Activated naive CD8-positive, alpha-beta T cell treated with anti-CD3 and anti-CD28 coated beads for 36 hours (primary cell): ENCODE data around the gene PASK. TPM values are rescaled to one million over a fixed set of nuclear protein-coding genes. Genes with fewer than 3 reads are reported as not detected.
A peak's percentile ranks its signal among the peaks of the same experiment; 100 is the strongest.

Experiments used
- DNase-seq: peaks from one replicate; pipeline ENCODE4 v3.0.0; 2021
- H3K27ac Mint-ChIP-seq: one replicate; pipeline ENCODE4 v1.8.0; 2022; ENCODE audit warnings: mild to moderate bottlenecking, moderate library complexity, mixed read lengths
- H3K27me3 Mint-ChIP-seq: one replicate; pipeline ENCODE4 v1.8.0; 2022; ENCODE audit warnings: mild to moderate bottlenecking, mixed read lengths
- H3K36me3 Mint-ChIP-seq: one replicate; pipeline ENCODE4 v1.8.0; 2021; ENCODE audit warnings: mild to moderate bottlenecking, mixed read lengths
- H3K4me1 Mint-ChIP-seq: one replicate; pipeline ENCODE4 v1.8.0; 2021; ENCODE audit warnings: mixed read lengths
- H3K4me3 Mint-ChIP-seq: one replicate; pipeline ENCODE4 v1.8.0; 2022; ENCODE audit warnings: mild to moderate bottlenecking, moderate library complexity, mixed read lengths
- H3K9me3 Mint-ChIP-seq: one replicate; pipeline ENCODE4 v1.8.0; 2022; ENCODE audit warnings: mixed read lengths
- total RNA-seq, 2 experiments: library from RNA; stranded (reverse); gene quantifications; one replicate each; pipeline ENCODE4 v1.2.3, GENCODE V29; 2021

Gene PASK
- total RNA-seq, 2 experiments from 2014 or later = 68.5 to 76.4 TPM

DNA sequence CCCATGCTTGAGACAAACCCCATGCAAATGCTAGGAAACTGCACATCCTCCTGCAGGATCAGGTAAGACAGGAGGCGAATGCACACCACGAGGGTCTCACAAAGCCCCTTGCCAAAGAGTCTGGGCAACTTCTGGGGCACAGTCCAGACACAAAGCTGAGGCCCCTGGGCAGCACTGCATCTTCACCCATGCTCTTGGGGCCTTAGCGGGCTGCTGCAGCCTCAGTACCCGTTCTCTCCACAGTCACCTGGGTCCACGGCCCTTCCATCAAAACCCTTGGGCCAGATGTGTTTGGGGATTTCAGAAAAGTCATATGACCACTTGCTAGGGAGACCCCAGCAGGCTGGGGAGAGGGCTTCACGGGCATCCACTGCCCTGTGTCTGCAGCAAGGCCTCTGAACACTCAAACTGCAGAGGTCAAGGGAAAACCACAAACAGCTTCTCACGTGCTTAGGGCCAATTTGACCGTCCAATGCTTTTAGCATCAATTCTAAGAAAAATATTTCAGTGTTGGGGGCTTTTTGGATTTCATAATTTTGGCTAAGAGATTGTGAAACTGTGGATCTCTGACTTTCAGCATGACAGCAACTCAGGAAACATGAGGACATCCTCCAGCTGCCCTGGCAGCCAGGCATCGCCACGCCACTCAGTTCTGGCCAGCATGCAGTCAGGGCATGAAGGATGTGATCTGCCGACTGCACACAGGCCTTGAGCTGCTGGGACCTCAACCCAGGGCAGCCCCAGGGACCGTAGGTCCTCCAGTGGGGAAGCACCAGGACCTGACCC, 20.0 kb downstream of the PASK start:
- Mint-ChIP-seq H3K36me3 (peaks cover 35% of the 10 kb centered on the region), H3K4me3 (no peak overlapping the region), H3K27me3 (no peaks in the 10 kb centered on the region), H3K27ac (peak overlapping the region; percentile 59), H3K9me3 (no peaks in the 10 kb centered on the region), H3K4me1 (peaks cover 21% of the 10 kb centered on the region)
- no peak for DNase-seq

DNA sequence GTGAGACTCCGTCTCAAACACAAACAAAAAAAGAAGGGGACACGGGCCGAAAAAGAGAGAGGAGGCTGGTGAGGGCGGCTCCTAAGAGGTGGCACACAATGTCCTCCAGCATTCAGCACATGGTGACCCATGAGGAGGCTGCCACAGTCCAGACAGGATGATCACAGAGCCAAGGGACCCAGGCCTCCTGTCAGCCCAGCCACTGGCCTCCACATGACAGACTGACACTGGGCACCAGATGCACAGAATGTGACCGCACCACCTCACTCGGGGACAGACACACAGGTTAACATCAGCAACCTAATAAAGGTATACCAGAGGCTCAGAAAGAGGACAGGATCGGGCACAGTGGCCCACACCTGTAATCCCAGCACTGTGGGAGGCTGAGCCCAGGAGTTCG, 21.0 kb downstream of the PASK start:
- Mint-ChIP-seq H3K4me3 (peak overlapping the region; percentile 37), H3K36me3 (peaks cover 33% of the 10 kb centered on the region)

DNA sequence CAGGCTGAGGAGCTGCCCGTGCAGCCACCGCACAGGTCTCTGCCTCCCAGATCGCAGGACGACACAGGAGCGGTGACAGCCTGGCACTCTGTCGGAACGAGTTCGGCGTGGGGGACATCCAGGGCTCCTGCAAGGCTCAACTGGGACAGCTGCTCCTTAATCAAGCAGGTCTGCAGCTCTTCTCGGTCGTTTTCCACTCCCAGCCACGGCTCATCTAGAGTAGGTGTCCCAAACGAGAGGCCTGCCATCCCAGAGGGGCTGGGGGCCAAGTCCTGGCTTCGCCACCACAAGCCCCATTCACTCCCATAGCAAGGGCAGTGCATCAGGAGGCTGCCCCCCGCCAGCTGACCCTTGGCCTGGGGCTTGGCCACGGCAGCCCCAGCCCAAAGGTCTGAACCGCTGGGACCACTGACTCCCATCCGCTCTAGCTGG, 22.5 kb downstream of the PASK start:
- DNase-seq = no peak
- no peaks in the 10 kb centered on the region for H3K9me3 Mint-ChIP-seq
- no peaks in the 10 kb centered on the region for H3K27me3 Mint-ChIP-seq
- peaks cover 33% of the 10 kb centered on the region for H3K36me3 Mint-ChIP-seq
- peaks cover 24% of the 10 kb centered on the region for H3K4me1 Mint-ChIP-seq
- no peak overlapping the region for H3K4me3 Mint-ChIP-seq
- no peak overlapping the region for H3K27ac Mint-ChIP-seq

More for the DNA sequence above, 21.0 kb downstream of the PASK start:
- Mint-ChIP-seq H3K27ac (peak overlapping the region; percentile 95), H3K27me3 (no peaks in the 10 kb centered on the region), H3K9me3 (no peaks in the 10 kb centered on the region), H3K4me1 (peaks cover 24% of the 10 kb centered on the region)
- DNase-seq = no peak

DNA sequence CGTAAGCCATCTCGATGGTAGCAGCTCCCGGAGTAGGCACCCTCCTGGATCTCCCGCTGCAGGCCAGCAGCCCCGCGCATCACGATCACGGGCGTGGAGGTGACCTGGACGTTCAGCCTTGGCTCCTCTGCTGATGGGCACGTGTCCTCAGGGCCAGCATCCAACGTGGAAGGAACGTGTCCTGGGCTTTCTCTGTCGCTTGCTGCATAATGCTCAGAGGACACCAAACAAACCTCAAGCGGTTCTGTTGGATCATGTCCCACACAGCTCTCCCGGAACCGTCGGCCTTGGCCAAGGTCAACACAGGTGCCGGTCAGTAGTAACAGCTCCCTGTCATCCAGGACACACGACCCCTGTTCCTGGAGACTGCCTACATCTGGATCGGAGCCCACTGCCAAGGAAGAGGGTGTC, 23.1 kb downstream of the PASK start:
- Mint-ChIP-seq H3K4me1 (peaks cover 24% of the 10 kb centered on the region), H3K36me3 (peaks cover 39% of the 10 kb centered on the region), H3K9me3 (peaks cover under 1% of the 10 kb centered on the region), H3K4me3 (no peak overlapping the region), H3K27ac (peak overlapping the region; percentile 23), H3K27me3 (no peaks in the 10 kb centered on the region)
- no peak for DNase-seq

DNA sequence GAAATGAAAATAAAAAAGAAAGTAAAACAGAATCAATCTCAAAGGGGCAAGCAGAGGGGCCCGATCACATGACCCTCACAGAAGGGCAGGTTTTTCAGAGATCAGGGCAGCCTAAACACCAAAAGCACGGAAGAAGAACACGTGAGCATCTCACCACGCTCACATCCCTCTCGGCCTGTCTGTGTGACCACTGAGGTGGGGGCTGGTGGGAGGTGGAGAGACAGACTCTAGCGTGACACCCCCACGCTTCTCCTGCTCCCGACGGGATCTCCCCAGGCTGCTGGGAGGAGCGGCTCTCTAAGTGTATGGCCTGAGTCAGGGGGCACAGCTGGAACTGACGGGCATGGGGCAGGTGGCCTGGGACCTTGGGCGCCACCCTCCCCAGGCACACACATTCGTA, 23.6 kb downstream of the PASK start:
- peak overlapping the region; percentile 23 for H3K27ac Mint-ChIP-seq
- peaks cover 42% of the 10 kb centered on the region for H3K36me3 Mint-ChIP-seq

DNA sequence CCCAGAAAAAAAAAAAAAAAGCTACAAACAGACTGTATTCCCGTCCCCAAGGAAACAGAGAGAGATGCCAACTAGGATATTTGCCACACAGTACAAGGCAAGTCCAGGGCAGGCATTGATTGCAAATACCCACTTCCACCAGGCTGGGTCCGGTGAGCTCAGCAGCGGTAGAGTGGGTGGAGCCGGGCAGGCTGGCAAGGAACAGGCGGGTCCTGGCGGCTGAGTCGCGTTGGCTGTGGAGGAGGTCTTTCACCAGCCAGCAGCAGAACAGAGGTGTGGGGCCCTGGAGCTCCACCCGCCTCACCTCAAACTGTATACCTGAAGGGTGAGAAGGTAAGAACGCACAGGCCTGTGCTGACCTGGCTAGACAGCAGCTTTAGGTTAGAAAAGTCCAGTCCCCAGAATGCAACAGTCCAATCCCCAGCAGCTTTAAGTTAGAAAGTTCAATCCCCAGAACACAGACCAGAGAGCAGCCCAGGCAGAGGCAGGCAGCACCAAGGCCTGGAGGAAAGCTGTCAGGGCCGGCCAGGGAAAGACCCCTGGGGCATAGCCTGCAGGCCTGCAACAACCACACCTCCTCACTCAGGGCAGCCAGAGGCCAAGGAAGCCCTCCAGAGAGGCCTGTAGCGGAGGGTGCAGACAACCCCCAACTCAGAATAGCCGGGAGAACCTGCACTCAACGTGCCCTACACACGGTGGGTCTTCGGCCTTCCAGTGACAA, 25.3 kb downstream of the PASK start:
- H3K9me3 Mint-ChIP-seq = peaks cover 6% of the 10 kb centered on the region
- H3K27me3 Mint-ChIP-seq = no peaks in the 10 kb centered on the region
- H3K27ac Mint-ChIP-seq = no peak overlapping the region
- no peak for DNase-seq
- H3K4me3 Mint-ChIP-seq = no peak overlapping the region
- peaks cover 43% of the 10 kb centered on the region for H3K36me3 Mint-ChIP-seq
- H3K4me1 Mint-ChIP-seq = peaks cover 28% of the 10 kb centered on the region

More for the DNA sequence above, 23.6 kb downstream of the PASK start:
- H3K27me3 Mint-ChIP-seq = no peaks in the 10 kb centered on the region
- peaks cover 4% of the 10 kb centered on the region for H3K9me3 Mint-ChIP-seq
- no peak overlapping the region for H3K4me3 Mint-ChIP-seq
- H3K4me1 Mint-ChIP-seq = peaks cover 24% of the 10 kb centered on the region
- DNase-seq = no peak

DNA sequence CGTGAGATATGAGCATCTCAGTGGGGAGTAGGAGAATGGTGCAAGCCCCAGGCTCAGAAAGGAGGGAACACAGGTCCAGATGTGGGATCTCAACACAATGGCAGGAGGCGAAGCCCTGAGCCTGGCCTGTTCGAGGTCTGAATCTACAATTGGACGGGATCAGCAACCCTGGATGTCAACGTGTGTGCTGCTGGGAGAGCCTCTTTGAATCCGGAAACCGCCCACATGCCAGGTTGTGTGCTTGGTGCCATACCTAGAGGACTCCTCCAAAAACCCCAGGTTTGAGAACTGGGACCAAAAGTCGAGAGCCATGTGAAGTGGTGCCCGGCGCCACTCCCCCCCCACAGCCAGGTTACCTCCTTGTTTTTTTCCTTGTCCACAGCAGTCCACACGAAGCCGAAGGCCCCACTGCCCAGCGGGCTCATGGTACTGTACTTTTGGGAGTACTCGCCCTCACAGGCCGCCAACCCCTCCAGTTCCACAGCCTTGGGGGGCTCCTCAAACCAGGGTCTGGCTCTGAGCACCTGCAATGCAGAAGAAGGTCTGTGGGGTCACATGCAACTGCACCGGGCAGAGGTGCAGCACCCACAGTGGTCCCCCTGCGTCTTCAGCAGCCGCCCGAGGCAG, 26.8 kb downstream of the PASK start:
- H3K27ac Mint-ChIP-seq = no peak overlapping the region
- H3K27me3 Mint-ChIP-seq = no peaks in the 10 kb centered on the region
- no peak for DNase-seq

DNA sequence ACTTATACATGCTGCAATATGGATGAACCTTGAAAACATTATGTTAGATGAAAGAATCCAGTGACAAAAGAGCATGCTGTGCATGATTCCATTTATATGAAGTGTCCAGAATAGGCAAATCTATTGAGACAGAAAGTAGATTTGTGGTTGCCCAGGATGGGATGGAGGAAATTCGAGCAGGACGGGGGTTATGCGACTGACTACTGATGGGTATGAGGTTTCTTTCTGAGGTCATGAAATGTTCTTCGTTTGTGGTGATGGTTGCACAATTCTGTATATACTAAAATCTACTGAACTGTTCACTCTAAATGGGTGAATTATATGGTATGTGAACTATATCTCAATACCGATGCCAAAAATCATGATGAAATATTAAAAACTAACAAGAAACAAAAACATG, 28.3 kb downstream of the PASK start:
- H3K27me3 Mint-ChIP-seq = no peaks in the 10 kb centered on the region
- H3K27ac Mint-ChIP-seq = no peak overlapping the region
- H3K4me1 Mint-ChIP-seq = peaks cover 12% of the 10 kb centered on the region
- no peak overlapping the region for H3K4me3 Mint-ChIP-seq
- DNase-seq = no peak
- peaks cover 6% of the 10 kb centered on the region for H3K9me3 Mint-ChIP-seq
- H3K36me3 Mint-ChIP-seq = peaks cover 32% of the 10 kb centered on the region

More for the DNA sequence above, 26.8 kb downstream of the PASK start:
- Mint-ChIP-seq H3K4me3 (no peak overlapping the region), H3K36me3 (peaks cover 31% of the 10 kb centered on the region), H3K4me1 (peaks cover 17% of the 10 kb centered on the region), H3K9me3 (peaks cover 6% of the 10 kb centered on the region)

DNA sequence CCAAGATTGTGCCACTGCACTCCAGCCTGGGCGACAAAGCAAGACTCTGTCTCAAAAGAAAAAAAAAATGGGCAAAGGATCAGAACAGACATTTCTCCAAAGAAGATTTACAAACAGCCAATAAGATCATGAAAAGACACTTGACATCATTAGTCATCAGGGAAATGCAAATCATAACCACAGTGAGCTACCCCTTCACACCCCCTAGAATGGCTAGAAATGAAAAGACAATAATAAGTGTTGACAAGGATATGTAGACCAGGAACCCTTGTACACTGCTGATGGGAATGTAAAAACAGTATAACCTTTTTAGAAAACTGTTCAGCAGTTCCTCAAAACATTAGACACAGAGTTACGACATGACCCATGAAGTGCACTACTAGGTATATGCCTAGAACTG, 28.8 kb downstream of the PASK start:
- Mint-ChIP-seq H3K27ac (peak overlapping the region; percentile 38), H3K4me3 (no peak overlapping the region), H3K27me3 (no peaks in the 10 kb centered on the region), H3K36me3 (peaks cover 35% of the 10 kb centered on the region), H3K4me1 (peaks cover 8% of the 10 kb centered on the region), H3K9me3 (peaks cover 6% of the 10 kb centered on the region)
- DNase-seq = no peak

DNA sequence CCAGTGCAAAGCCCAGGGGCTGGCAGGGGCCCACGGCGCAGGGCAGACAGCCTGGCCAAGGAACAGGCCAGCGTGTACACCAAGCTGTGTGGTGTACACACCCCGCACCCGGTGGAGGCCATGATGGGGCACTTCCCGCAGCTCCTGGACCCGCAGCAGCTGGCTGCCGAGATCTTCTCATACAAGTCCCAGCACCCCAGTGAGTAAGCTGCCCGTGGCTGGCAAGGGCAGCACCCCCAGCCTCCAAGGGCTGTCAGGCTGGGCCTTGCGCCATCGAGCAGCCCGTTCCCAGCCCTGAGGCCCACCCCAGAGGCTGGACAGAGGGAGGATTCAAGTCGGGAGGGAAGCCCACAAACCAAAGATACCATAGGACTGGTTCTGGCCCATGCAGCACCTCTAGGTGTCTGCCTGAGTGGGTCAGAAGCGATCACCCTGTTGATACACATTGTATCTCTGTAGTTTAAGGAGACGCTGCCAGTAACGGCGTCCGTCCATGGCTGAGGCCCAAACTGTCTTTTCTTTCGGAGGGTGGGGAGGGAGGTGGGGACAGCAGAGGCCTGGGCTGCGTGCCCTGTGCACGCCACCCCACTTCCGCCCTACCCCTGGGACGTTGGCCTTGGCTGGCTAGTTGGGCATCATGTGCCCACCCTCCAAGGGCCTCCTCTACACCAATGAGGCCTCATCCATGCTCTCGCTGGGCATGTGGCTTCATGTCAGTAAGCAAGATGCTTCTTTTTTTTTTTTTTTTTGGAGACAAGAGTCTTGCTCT, 30.4 kb downstream of the PASK start:
- peaks cover 44% of the 10 kb centered on the region for H3K36me3 Mint-ChIP-seq
- peaks cover 6% of the 10 kb centered on the region for H3K9me3 Mint-ChIP-seq
- H3K4me1 Mint-ChIP-seq = peaks cover 6% of the 10 kb centered on the region
- no peak for DNase-seq
- H3K27ac Mint-ChIP-seq = no peak overlapping the region
- no peak overlapping the region for H3K4me3 Mint-ChIP-seq
- no peaks in the 10 kb centered on the region for H3K27me3 Mint-ChIP-seq

DNA sequence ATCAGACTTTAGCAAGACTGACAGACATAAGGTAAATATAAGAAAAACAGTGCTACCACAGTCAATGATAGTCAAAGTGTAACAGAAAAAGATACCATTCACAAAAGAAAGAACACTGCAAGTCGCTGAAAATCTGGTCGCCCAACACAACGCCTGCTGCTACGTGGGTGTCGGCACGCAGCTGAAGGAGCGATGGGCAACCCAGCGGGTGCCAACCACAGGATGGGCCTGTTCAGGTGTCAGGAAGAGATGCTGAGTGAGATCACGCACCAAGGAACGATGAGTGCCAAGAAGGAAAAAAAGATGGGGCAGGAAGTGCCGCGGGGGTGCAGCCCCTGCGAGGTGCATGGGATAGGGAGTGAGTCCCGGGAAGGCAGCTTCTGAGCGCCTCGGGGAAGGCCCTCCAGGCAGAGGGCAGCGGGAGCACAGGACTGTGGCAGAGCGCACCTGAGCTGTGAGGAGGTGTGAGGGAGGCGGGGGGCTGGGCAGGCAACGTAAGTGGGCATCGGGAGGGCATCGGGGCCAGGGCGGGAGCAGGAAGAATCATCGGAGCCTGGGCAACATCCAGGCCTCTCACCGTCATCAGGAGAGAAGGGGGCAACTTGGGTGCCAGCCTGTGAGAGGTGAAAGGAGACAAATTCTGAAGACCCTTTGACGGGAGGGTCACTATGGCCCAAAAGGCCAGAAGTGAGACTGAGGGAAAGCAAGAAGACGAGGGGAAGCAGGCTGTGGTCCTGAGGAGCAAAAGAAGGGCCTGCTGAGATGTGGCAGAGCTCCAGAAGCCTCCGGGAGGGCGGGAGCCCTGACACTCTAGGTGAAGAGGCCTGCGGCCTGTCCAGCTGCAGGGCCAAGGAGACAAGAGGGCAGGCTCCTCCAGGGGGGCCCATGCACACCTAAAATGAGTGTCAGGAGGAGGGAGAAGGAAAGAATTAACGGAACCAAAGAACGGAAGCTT, 32.4 kb downstream of the PASK start:
- H3K9me3 Mint-ChIP-seq = peaks cover 6% of the 10 kb centered on the region
- peaks cover 45% of the 10 kb centered on the region for H3K36me3 Mint-ChIP-seq
- peak overlapping the region; percentile 27 for H3K27ac Mint-ChIP-seq
- H3K27me3 Mint-ChIP-seq = no peaks in the 10 kb centered on the region
- DNase-seq = no peak
- H3K4me1 Mint-ChIP-seq = peaks cover 17% of the 10 kb centered on the region
- no peak overlapping the region for H3K4me3 Mint-ChIP-seq

DNA sequence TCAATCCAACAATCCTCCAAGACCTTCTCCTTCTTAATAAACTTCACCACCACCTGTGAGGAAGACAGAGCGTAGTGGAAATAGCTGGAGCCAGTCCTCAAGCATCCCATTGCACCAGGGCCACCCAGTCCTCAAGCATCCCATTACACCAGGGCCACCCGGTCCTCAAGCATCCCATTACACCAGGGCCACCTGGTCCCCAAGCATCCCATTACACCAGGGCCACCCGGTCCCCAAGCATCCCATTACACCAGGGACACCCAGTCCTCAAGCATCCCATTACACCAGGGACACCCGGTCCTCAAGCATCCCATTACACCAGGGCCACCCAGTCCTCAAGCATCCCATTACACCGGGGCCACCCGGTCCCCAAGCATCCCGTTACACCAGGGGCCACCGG, 33.9 kb downstream of the PASK start:
- no peak overlapping the region for H3K4me3 Mint-ChIP-seq
- H3K27ac Mint-ChIP-seq = no peak overlapping the region
- DNase-seq = no peak

DNA sequence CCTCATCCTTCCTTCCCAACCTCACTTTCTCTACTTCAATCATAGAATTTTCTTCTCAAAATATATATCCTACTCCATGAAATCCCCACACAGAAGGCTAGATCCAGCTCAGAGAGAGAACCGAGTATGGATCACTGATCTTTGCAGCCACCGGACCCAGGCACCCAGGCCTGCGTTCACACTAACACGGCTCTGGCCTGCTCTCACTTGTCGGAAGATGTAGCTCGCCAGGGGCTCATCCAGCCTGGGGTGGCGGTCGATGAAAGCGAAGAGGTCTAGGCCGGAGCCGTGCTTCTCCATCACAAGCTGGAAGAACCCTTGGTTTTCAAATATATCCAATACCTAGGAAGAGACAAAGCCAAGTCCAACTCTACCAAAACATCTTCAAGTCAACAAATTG, 34.4 kb downstream of the PASK start:
- H3K27ac Mint-ChIP-seq = no peak overlapping the region
- no peaks in the 10 kb centered on the region for H3K9me3 Mint-ChIP-seq
- no peaks in the 10 kb centered on the region for H3K27me3 Mint-ChIP-seq
- H3K4me1 Mint-ChIP-seq = peaks cover 23% of the 10 kb centered on the region
- no peak overlapping the region for H3K4me3 Mint-ChIP-seq
- peaks cover 39% of the 10 kb centered on the region for H3K36me3 Mint-ChIP-seq
- no peak for DNase-seq

More for the DNA sequence above, 33.9 kb downstream of the PASK start:
- peaks cover 40% of the 10 kb centered on the region for H3K36me3 Mint-ChIP-seq
- H3K4me1 Mint-ChIP-seq = peaks cover 21% of the 10 kb centered on the region
- peaks cover under 1% of the 10 kb centered on the region for H3K9me3 Mint-ChIP-seq
- no peaks in the 10 kb centered on the region for H3K27me3 Mint-ChIP-seq

DNA sequence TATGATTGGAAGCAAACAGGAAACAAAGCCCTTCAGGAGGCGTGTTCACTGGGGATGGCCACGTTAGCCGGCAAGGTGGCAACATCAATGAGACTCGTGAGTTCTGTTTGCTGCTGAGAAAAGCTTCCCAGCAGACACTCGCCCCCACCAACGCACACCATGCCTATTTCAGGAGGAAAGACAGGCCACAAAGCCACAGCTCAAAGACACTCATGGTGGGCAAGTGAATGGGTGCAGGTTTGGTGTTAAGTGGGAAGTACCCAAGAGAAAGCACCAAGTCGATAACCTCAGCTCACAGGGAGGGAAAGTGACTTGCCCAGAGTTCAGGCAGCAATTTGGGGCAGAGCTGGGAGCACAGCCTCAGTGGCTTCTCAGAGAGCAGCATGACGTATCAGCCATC, 36.7 kb downstream of the PASK start:
- Mint-ChIP-seq H3K4me1 (peaks cover 39% of the 10 kb centered on the region), H3K4me3 (peak overlapping the region; percentile 80), H3K9me3 (no peaks in the 10 kb centered on the region), H3K27me3 (no peaks in the 10 kb centered on the region), H3K27ac (peak overlapping the region; percentile 92), H3K36me3 (peaks cover 53% of the 10 kb centered on the region)
- peak; percentile 67 for DNase-seq
